ENCODE results near the gene LINGO4. TPM values are rescaled to one million over a fixed set of nuclear protein-coding genes. Genes with fewer than 3 reads are reported as not detected.

Gene LINGO4
- total RNA-seq, 1 donor from 2014 or later: 0.13 TPM

GRCh38 chr1:151756291-151756690, 48.9 kb downstream of the LINGO4 start:
- H3K9me3 Mint-ChIP-seq (ENCODE audit: unreplicated experiment): no peaks in the 10 kb centered on the region
- no peak overlapping the region for H3K27ac Mint-ChIP-seq (ENCODE audit: unreplicated experiment)
- peaks cover 5% of the 10 kb centered on the region for H3K4me1 Mint-ChIP-seq (ENCODE audit: unreplicated experiment)
- DNase-seq (ENCODE audit: low spot score): no peak
- H3K27me3 Mint-ChIP-seq (ENCODE audit: unreplicated experiment): peaks cover 3% of the 10 kb centered on the region
- TF ChIP-seq CTCF (IDR thresholded peaks at IDR 0.05; ENCODE audit: unreplicated experiment): no peak
- no peak overlapping the region for H3K4me3 Mint-ChIP-seq (ENCODE audit: unreplicated experiment)
- H3K36me3 Mint-ChIP-seq (ENCODE audit: low read depth, unreplicated experiment): peaks cover 23% of the 10 kb centered on the region

Other genes with a start within 250 kb of the LINGO4 start
- gene SNX27, start 193.4 kb downstream of the LINGO4 start, total RNA-seq (ENCODE audit: unreplicated experiment): 28.9 TPM
- gene CELF3, start 88.6 kb downstream of the LINGO4 start, total RNA-seq (ENCODE audit: unreplicated experiment): not detected
- not detected for gene RIIAD1, start 83.9 kb downstream of the LINGO4 start, total RNA-seq (ENCODE audit: unreplicated experiment)
- gene MRPL9, start 41.9 kb downstream of the LINGO4 start, total RNA-seq (ENCODE audit: unreplicated experiment): 99.5 TPM
- gene TDRKH, start 14.9 kb downstream of the LINGO4 start, total RNA-seq (ENCODE audit: unreplicated experiment): 27.2 TPM
- 1.0 TPM for gene RORC, start 26.4 kb upstream of the LINGO4 start, total RNA-seq (ENCODE audit: unreplicated experiment)
- gene C2CD4D, start 34.4 kb upstream of the LINGO4 start, total RNA-seq (ENCODE audit: unreplicated experiment): 0.95 TPM
- not detected for gene THEM5, start 48.3 kb upstream of the LINGO4 start, total RNA-seq (ENCODE audit: unreplicated experiment)
- 9.0 TPM for gene THEM4, start 104.1 kb upstream of the LINGO4 start, total RNA-seq (ENCODE audit: unreplicated experiment)
- gene S100A10, start 188.4 kb upstream of the LINGO4 start, total RNA-seq (ENCODE audit: unreplicated experiment): 241 TPM
- 1,124 TPM for gene S100A11, start 231.6 kb upstream of the LINGO4 start, total RNA-seq (ENCODE audit: unreplicated experiment)